Stimulated activated CD4-positive, alpha-beta T cell treated with anti-CD3 and anti-CD28 coated beads, Interleukin-4, amount 100 ng/mL, for 1 hour (primary cell): ENCODE measurements around the gene DDC.
"Not testable (repeated sequence)": the region's sequence is repeated elsewhere in the genome, so short reads cannot be mapped to it uniquely, and the experiment has no call there.

Experiments
- DNase-seq: peaks from one replicate; pipeline ENCODE4 v3.0.0-alpha.2; 2020

The DDC gene

DNA sequence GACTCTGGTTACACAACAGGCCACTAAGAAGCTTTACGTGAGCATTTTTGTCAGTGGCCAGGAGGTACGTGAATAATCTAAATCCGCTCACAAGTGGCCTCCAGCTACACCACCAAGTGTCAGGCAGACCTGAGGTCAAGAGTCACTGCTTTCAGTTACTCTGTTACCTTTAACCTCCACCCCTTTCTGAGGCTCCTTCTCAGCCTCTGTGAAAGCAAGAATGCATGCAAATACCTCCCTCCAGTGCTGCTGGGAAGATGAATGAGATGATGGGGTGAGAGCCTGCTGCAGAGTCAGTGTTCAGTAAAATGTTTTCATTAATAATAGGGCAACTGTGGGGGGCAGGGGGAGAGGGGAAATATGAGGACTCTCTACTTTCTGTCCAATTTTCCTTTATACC lies 11.2 kb downstream of the DDC start:
- DNase-seq: no peak

DNA sequence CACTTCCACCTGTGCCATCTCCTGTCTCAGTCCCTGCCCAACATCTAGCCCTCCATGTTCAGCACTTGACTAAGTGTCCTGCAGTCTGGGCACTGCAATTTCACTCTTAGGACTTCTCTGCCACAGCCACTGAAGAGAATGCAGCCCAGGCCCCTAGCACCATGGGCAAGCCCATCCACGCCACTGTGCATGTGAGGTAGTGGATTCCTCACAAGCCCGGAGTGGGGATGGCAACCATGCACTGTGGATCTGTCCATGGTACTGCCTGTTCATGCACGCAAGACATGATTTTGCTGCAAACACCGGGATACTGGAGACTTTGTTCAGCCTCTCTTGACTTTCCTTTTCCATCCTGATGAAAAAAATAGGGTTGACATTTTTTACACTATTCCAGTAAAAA lies 12.3 kb downstream of the DDC start:
- DNase-seq: no peak

DNA sequence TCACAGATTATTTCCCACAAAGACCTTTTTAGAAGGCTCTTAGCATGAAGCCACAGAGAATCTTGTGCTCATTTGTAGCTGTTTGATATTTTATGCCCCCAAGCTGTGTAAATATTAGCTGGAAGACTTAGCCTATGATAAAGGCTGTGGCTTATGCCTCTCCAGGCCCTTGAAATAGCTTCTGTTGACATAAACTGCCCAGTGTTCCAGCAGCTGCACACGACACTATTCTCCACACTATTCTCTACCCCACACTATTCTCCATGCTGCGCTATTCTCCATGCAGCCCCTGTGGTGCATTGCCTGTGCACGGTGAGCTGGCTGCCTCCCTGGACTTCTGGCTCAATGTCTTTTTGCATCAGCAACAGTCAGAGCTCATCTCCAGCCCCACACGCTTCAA lies 13.1 kb downstream of the DDC start:
- DNase-seq: no peak

DNA sequence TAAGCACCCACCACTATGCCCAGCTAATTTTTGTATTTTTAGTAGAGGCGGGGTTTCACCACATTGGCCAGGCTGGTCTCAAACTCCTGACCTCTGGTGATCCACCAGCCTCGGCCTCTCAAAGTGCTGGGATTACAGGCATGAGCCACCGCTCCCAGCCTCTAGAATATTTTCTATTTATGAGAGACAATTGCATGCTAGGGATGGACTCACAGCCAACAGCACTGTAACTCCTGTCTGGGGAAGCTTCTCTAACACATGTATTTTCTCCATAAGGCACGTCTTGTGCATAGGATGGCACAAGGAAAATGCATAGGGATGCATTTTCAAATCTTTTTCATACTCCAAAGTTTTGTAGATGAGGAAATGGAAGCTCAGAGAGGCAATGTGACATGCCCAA lies 19.6 kb downstream of the DDC start:
- not testable (repeated sequence) for DNase-seq

DNA sequence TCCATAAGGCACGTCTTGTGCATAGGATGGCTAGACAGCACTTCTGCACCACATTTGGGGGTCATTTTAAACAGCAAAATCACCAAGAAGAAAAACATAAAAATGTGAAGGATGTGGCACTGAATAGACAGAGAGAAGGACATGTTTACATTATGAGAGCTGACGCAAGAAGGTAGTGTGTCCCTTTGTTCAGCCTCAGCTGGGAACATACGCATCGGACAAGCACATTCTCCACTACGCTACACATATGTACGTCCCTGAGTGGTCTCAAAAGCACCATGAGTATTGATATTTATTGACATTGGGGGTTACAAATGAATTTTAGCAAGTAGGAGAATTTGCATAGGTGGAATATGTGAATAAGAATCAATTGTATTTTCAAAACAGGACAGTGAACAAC lies 20.2 kb downstream of the DDC start:
- no peak for DNase-seq

DNA sequence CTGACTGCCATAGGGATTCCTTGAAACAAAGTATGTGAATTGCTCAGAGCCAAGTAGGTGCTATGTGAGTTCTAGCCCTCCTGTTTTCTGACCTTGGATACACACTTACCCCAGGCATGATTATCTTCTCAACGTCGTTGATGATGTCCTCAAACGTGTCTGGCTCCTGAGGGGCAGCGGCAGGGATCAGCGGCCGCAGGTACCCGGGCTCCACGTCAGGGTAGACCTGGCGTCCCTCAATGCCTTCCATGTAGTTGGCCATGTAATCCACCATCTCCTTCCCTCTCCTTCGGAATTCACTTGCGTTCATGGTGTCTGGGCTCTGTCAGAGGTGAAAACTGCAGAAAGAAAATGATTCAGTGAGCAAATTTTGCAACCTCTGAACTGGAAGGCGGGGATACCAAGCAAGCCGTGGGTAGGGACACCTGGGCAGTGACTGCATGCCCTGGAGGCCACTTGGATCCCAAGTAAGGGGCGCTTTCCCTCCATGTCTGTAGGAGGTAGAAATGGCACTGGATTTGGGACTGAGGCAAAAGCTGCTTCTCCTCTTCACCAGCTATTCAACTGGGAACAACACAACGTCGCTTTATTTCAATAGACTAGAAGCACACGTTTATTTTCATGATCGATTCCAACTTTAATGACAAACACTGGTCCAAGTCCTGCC lies 21.3 kb downstream of the DDC start:
- DNase-seq: no peak

DNA sequence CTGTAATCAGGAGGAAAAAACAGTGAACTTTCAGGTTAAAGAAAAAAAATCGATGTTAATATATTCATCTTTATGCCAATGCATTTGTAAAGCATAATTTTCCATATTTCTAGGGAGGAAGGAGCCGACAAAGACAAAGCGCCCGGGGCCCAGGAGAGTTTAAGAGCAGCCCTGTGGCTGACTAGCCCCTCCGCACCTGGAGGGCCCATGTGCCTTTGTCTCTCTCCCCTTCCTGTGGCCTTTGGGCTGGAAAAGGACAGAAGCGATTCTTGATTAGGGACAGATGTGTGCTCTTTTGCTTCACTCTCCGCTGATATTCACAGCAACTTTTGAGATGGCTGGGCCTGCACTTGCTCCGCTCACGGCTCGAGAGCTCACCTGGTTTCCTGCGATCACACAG lies 23.1 kb downstream of the DDC start:
- no peak for DNase-seq

DNA sequence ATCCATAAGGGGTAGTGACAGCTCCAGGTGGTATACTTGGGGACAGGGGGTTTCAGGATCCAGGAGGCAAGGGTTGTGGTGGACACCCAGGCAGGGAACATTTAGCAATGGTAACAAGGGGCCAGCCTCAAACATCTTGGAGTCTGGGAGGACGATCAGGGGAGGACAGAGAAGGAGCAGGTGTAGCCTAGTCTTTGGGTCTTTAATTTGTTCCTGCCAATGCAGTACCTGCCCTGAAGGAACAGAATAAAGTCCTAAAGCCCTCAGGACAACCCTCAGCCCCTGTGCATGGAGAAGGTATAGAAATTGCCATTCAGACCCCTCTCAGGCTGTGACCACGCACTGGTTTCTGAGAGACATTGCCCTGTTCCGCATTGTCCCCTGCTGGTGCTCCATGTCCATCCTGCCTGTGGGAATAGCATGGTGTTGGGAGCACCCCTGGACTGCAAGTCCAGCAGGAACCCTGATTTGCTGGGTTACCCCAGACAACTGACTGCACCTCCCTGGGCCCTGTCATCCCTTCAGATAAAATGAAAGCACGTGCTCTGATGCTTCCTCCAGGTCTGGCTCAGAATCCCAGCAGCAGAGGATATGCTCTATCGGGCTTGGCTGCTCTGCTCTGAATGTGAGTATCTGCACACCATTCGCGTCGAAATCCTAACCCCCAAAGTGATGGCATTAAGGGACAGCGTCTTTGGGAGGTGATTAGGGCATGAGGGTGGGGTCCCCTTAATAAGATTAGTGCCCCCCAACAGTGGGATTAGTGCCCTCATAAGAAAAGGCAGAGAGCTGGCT lies 24.2 kb downstream of the DDC start:
- no peak for DNase-seq

DNA sequence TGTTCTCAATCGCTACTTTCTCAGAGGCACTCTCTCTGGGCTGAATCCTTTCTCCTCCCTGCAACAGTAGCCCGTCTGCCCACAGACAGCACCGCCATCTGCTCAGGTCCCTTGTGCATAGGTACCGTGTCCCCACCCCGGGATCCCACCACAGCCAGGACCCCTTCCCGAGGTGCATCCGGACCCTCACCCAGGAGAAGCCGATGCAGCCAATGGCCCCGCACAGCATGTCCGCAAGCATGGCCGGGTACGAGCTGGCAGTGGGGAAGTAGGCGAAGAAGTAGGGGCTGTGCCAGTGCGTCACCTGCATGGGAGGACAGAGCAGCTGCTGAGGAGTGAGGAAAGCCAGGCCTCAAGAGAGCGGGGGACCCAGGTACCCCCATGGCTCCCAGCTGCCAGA lies 25.5 kb downstream of the DDC start:
- no peak for DNase-seq

DNA sequence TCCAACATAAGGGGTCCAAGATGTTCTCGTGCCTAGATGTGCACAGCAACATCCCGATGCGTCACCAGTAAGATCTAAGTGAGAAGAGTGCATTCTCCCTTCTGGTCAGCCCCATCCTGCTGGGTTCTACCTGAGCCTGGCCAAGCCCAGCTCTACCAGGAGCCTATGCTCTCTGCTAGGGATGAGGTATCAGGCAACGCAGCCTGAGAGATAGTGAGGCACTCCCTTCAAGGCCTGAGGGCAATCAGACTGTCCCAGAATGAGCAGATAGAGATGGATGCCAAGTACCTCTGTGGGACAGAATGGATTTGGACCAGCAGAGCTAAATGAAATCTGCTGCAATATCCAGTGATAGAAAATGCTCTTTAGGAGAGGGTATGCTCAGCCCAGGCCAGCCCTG lies 26.7 kb downstream of the DDC start:
- no peak for DNase-seq

DNA sequence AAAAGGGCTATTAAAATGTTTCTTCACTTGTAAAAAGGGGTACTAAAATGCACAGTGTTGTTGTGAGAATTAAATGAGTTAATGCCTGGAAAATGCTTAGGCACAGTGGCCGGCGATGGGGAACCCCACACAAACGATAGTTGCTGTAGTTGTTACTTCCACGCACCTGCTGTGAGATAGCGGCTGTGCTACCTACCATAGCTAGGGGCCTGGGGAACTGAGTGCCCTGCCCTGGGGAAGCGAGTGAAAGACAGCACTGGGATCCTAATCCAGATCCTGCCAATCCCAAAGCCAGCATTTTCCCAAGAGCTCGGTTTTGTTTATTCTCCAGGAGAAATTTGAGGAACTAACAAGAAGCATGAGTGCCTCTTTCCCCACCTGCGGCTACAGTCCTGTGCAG lies 27.8 kb downstream of the DDC start:
- no peak for DNase-seq

DNA sequence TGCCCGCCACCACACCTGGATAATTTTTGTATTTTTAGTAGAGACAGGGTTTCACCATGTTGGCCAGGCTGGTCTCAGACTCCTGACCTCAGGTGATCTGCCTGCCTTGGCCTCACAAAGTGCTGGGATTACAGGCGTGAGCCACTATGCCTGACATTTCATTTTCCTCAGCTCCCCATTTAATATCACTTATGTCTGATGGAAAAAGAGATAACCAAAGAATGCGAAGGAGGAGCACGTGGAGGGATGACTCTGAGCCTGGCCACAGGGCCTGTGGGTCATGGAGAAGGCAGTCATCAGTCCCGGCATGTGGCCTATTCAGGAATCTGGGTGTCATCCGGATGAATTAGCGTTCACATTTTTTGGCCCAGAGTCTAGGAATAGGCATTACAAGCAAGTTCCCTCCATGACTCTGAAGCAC lies 29.9 kb downstream of the DDC start:
- DNase-seq: not testable (repeated sequence)

DNA sequence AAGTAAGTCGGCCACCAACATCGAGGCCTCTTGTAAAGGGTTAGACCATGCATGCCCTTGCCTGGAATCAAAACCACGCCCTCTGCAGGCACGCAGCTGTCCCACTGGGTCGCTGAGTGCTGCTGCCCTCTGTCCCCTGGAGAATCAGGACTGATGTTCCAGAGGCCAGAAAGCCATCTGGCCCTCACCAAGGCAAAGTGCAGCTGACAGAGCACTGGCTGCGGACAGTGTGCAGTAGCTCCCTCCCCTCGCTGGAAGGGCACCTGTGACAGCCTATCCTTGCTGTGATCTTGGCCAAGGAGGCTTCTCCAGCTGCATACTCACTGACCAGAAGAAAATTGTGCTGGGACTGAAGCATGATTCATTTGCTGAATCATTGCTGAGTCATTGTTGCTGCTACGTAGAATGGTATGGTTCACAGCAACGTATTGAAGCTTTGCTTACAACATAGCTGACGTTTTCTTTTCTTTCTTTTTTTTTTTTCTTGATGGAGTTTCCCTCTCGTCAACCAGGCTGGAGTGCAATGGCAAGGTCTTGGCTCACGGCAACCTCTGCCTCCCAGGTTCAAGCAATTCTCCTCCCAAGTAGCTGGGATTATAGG lies 30.4 kb downstream of the DDC start:
- no peak for DNase-seq

DNA sequence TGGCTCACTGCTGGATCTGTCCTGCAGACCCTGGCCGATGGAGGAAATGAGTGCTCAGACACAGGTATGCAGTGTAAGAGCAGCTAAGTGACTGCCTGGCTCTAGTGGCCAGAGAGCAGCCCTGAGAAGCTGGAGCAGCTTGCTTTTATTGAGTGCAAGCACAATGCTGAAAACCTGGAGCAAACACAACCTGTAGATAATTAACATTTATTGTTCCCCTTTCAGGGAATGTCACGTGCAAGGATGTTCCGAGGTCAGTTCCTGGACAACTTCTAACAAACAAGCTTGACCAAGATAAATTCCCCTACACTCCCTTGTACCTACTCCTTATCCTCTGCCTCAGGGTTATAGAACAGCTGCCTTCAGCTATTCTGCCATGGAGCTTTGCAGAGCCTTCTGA lies 31.3 kb downstream of the DDC start:
- no peak for DNase-seq

DNA sequence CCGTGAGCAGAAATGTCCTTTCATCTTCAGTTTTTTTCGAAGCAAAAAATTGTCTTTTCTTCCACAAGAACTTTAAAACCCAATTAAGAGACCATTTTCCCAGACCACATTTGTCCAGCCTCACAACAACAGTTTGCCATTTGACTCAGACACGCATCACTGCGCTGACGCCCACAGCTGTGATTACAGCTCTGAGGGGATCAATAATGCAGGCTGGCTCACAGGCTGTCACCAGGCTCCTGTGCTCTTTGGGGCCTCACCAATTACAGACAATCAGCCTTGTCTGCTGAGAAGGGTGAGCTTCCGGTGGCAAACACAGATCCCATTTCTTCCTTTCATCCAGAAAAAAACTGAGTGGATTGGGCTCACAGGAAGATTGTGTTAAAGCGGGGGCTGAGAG lies 33.3 kb downstream of the DDC start:
- DNase-seq: no peak

DNA sequence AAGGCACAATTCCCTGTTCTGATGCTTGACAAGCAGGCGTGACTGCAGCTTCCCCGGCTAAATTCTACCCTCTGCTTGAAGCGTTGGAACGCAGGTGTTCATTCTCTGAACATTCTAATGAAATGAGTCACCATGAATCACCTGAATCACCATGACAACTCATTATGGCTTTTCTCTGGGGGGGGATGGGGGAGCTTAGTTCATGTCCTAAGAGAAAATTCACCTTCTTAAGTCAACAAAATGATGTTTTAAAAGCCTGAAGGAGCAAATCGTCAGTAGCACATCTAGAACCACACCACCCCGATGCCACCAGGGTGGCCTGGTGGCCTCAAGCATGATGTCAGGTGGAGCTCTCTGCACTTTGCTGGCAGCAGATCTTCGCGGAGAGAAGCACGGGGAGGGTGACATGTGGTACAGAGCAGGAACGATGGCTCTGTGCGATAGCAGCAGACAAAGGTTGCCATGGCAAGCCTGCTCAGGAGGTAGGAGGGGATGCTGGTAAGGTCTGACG lies 33.7 kb downstream of the DDC start:
- no peak for DNase-seq

DNA sequence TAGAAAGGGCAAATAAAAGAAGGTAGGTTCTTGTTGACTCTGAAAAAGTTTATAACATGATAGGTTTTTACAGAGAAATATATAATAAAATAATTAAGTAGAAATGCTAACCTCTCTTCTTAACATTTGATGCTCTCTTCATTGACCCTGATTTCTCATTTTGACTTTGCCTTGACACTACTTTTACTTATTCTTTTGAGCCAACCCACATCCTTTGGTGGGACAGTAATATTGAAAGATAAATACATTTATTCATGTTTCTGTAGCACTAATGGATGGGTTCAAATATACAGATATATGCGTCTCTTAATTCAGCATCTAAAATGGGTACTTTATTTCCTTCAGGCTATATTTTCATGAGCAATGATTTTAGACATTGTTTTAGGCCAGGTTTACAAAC lies 34.4 kb downstream of the DDC start:
- DNase-seq: no peak

DNA sequence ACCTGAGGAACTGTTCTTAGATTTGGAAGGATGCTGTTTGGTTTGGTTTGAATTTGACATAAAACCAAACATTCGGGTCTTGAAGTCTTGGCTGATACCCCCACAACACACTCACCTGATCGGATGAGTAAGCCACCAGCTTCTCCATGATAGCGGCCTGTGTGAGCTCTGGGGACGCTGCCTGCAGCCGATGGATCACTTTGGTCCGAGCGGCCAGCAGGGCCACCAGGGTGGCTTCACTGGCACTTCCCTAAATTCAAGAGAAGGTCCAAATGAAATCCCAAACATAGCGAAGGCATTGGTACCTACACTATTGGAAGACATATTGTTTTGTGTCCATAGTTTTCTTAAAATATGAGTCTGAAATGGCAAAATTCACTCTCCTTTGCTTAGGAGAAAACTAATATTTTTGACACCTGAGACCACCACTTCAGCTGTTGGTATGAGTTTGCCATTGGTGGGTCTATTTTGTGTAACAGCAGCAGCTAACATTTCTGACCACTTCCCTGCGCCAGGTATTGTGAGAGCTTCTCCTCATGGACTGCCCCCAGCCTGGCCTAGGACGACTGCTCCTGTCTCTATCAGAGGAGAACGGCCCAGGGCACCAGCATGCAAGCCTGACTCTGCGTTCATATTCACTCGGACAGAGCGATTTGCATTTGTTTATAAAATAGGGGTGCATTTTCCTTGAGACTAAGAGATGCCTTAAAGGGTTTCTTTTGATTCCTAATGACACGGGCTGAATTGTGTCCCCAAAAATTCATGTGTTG lies 35.9 kb downstream of the DDC start:
- no peak for DNase-seq

DNA sequence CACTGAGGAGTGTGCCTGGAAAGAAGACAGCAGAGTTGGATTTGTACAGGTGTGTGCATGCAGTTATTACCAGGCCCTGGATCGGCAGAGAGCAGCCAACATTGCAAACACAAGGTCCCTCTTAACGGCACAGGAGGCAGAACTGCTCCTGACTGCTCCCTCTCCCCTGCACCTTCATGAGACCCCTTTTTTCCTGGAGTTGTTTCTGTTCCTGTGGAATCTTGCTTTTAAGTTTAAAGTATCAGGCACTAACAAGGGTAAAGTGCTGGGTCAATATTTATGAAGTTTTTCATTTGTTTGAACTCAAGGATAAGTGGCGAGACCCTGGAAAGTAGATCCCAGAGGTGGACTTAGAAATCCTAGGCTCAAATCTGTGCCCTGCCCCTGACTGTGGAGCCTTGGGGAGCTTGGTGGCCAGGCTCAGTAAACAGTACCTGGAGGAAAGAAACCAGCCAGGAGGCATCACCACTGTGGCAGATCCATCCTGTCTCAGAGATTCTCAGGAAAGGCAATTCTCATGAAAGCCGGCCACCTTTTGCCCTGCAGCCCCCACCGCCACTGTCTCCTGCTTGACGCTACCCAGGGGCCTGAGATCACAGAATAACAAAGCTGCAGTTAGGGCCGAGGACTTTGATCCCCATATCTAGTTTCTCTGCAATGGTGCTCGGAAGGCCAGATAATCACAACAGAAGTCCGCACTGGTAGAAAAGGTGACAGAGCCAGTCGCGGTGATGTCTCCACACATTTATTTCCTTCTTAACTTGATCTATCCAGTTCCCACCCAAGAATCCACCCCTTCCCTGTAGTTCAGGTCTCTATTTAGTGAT lies 36.7 kb downstream of the DDC start:
- DNase-seq: no peak

DNA sequence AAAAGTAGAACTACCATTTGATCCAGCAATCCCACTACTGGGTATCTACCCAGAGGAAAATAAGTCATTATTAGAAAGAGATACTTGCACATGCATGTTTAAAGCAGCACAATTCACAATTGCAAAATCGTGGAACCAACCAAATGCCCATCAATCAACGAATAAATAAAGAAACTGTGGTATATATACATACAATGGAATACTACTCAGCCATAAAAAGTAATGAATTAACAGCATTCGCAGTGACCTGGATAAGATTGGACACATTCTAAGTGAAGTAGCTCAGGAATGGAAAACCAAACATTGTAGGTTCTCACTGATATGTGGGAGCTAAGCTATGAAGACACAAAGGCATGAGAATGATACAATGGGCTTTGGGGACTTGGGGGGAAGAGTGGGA lies 45.9 kb downstream of the DDC start:
- DNase-seq: not testable (repeated sequence)

DNA sequence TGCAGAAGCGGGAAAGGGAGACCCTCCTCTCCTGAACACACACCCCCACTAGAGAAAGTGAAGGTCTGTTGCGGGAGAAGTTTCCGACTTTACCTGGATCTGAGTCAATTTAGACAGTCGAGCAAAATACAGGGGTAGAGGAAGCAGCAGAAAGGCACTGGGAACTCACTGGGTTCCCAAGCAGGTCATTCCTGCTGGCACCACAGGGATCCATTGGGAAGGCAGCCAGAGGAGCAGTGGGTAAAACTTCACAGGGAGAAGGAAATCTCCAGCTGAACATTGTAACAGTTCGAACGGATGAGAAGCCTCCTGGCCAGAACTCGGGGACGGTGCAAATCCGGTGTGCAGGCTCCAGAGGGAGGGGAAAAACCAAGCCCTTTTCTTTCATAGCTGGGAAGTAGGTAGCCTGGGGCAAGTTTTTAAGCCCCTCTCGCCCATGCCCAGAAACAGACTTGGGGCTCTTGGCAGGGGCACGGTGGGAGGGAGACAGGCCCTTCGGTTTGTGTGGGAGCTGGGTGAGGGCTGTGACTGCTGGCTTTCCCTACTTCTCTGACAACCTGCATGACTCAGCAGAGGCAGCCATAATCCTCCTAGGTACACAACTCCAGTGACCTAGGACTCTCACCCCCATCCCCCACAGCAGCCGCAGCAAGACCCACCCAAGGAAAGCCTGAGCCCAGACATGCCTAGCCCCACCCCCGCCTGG lies 51.9 kb downstream of the DDC start:
- no peak for DNase-seq

DNA sequence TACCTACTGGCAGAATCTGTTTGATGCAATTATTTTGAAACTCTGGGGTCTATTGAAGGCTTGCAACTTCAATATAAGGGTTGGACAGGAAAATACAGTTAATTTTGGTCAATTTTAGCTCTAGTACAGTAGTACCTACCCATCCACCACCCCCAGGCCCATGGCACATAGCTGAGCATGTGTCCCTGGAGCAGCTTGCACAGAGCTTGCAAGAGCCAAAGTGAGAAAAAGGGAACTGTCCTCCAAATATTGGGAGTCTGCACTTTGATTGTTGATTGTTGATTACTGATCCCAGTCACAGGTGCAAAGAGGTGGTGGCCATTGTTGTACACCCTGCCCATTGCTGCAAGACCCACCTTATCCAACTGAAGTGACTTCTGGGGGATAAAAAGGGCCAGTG lies 52.8 kb downstream of the DDC start:
- no peak for DNase-seq
